ENCODE results near the gene BMX. TPM values are rescaled to one million over a fixed set of nuclear protein-coding genes. Genes with fewer than 3 reads are reported as not detected.

The BMX gene
- total RNA-seq, 1 donor from 2014 or later: 0.78 TPM

GRCh38 chrX:15505101-15505500, 4.5 kb downstream of the BMX start:
- DNase-seq (ENCODE audit: low spot score) (no peak), ATAC-seq (no peak)

- ATAC-seq: no peak
- DNase-seq (ENCODE audit: low spot score): no peak
Observed at GRCh38 chrX:15507005-15507404, 6.4 kb downstream of the BMX start.

- ATAC-seq (no peak), DNase-seq (ENCODE audit: low spot score) (no peak)
Observed at GRCh38 chrX:15509845-15510244, 9.2 kb downstream of the BMX start.

- DNase-seq (ENCODE audit: low spot score): no peak
- no peak for ATAC-seq
Observed at GRCh38 chrX:15511563-15511962, 11.0 kb downstream of the BMX start.

GRCh38 chrX:15512401-15512965, 11.9 kb downstream of the BMX start:
- no peak for ATAC-seq
- DNase-seq (ENCODE audit: low spot score): no peak

GRCh38 chrX:15514279-15514678, 13.7 kb downstream of the BMX start:
- ATAC-seq: no peak

GRCh38 chrX:15515931-15516330, 15.3 kb downstream of the BMX start:
- DNase-seq (ENCODE audit: low spot score) (no peak), ATAC-seq (no peak)

More at GRCh38 chrX:15514279-15514678, 13.7 kb downstream of the BMX start:
- no peak for DNase-seq (ENCODE audit: low spot score)

- DNase-seq (ENCODE audit: low spot score): no peak
- ATAC-seq: no peak
Observed at GRCh38 chrX:15522464-15522863, 21.9 kb downstream of the BMX start.

- DNase-seq (ENCODE audit: low spot score) (no peak), ATAC-seq (no peak)
Observed at GRCh38 chrX:15523088-15523487, 22.5 kb downstream of the BMX start.

GRCh38 chrX:15524417-15524816, 23.8 kb downstream of the BMX start:
- ATAC-seq: no peak

GRCh38 chrX:15525664-15526416, 25.2 kb downstream of the BMX start:
- ATAC-seq: no peak
- no peak for DNase-seq (ENCODE audit: low spot score)

More at GRCh38 chrX:15524417-15524816, 23.8 kb downstream of the BMX start:
- DNase-seq (ENCODE audit: low spot score): no peak

GRCh38 chrX:15529165-15529564, 28.6 kb downstream of the BMX start:
- DNase-seq (ENCODE audit: low spot score) (no peak), ATAC-seq (no peak)

GRCh38 chrX:15530318-15530717, 29.7 kb downstream of the BMX start:
- ATAC-seq (no peak), DNase-seq (ENCODE audit: low spot score) (no peak)

GRCh38 chrX:15546745-15547144, 46.1 kb downstream of the BMX start:
- no peak for DNase-seq (ENCODE audit: low spot score)
- no peak for ATAC-seq

- ATAC-seq (no peak), DNase-seq (ENCODE audit: low spot score) (no peak)
Observed at GRCh38 chrX:15547356-15547755, 46.7 kb downstream of the BMX start.

- DNase-seq (ENCODE audit: low spot score) (no peak), ATAC-seq (no peak)
Observed at GRCh38 chrX:15549189-15550012, 48.8 kb downstream of the BMX start.

- DNase-seq (ENCODE audit: low spot score) (no peak), ATAC-seq (no peak)
Observed at GRCh38 chrX:15559227-15559626, 58.6 kb downstream of the BMX start.

GRCh38 chrX:15560924-15561323, 60.3 kb downstream of the BMX start:
- DNase-seq (ENCODE audit: low spot score) (no peak), ATAC-seq (no peak)

GRCh38 chrX:15563056-15563455, 62.4 kb downstream of the BMX start:
- ATAC-seq (peak; percentile 24), DNase-seq (ENCODE audit: low spot score) (no peak)

GRCh38 chrX:15564981-15565579, 64.5 kb downstream of the BMX start:
- peak; percentile 56 for DNase-seq (ENCODE audit: low spot score)
- ATAC-seq: peak; percentile 98

- DNase-seq (ENCODE audit: low spot score) (no peak), ATAC-seq (no peak)
Observed at GRCh38 chrX:15566244-15566643, 65.6 kb downstream of the BMX start.
